Neural crest cell (in vitro differentiated cells): ENCODE results near the gene MAGEA4. TPM values are rescaled to one million over a fixed set of nuclear protein-coding genes. Genes with fewer than 3 reads are reported as not detected.
"Not testable (repeated sequence)": the region's sequence is repeated elsewhere in the genome, so short reads cannot be mapped to it uniquely, and the experiment has no call there.

ENCODE experiments used
- DNase-seq: peaks from one replicate; pipeline ENCODE4 v3.0.0; 2021; ENCODE audit warnings: low read depth, mixed read lengths, low spot score
- H3K27ac Mint-ChIP-seq: one replicate; pipeline ENCODE4 v1.8.0; 2021; ENCODE audit warnings: mild to moderate bottlenecking, mixed read lengths; ENCODE audit not compliant: unreplicated experiment
- H3K27me3 Mint-ChIP-seq: 2 replicates; pipeline ENCODE4 v1.8.0; 2021; ENCODE audit warnings: low read depth, mild to moderate bottlenecking, mixed read lengths
- H3K36me3 Mint-ChIP-seq: 2 replicates; pipeline ENCODE4 v1.8.0; 2021; ENCODE audit warnings: low read depth, mild to moderate bottlenecking, mixed read lengths
- H3K4me1 Mint-ChIP-seq: 2 replicates; pipeline ENCODE4 v1.8.0; 2021; ENCODE audit warnings: mixed read lengths
- H3K4me3 Mint-ChIP-seq: one replicate; pipeline ENCODE4 v1.8.0; 2021; ENCODE audit warnings: mild to moderate bottlenecking, mixed read lengths
- H3K9me3 Mint-ChIP-seq: 2 replicates; pipeline ENCODE4 v1.8.0; 2021; ENCODE audit warnings: mixed read lengths
- CTCF ChIP-seq: fragments of 200-600 bp; sonication (generic); conservative IDR thresholded peaks from 2 replicates; pipeline ENCODE4 v1.5.0; 2021; ENCODE audit warnings: antibody characterized with exemption, mild to moderate bottlenecking
- total RNA-seq: library from RNA; stranded (reverse); gene quantifications from 2 replicates; pipeline ENCODE4 v1.2.1, GENCODE V29; 2021

Gene MAGEA4
- total RNA-seq, 1 donor from 2014 or later, result not detected

GRCh38 chrX:151899622-151900021 lies 13.1 kb upstream of the MAGEA4 start:
- H3K27me3 Mint-ChIP-seq, result peaks cover 2% of the 10 kb centered on the region
- H3K4me1 Mint-ChIP-seq, result no peaks in the 10 kb centered on the region
- peaks cover 6% of the 10 kb centered on the region for H3K9me3 Mint-ChIP-seq
- no peaks in the 10 kb centered on the region for H3K36me3 Mint-ChIP-seq
- no peak overlapping the region for H3K4me3 Mint-ChIP-seq
- H3K27ac Mint-ChIP-seq, result no peak overlapping the region
- TF ChIP-seq CTCF, result no peak
- DNase-seq, result no peak

GRCh38 chrX:151901826-151902225 lies 10.9 kb upstream of the MAGEA4 start:
- Mint-ChIP-seq H3K27me3 (peaks cover 2% of the 10 kb centered on the region), H3K9me3 (peaks cover 6% of the 10 kb centered on the region), H3K27ac (no peak overlapping the region), H3K4me1 (no peaks in the 10 kb centered on the region), H3K4me3 (no peak overlapping the region), H3K36me3 (no peaks in the 10 kb centered on the region)
- TF ChIP-seq CTCF, result no peak
- DNase-seq, result no peak

GRCh38 chrX:151902813-151903591 lies 9.7 kb upstream of the MAGEA4 start:
- H3K27ac Mint-ChIP-seq, result no peak overlapping the region
- no peak for DNase-seq
- peaks cover 2% of the 10 kb centered on the region for H3K27me3 Mint-ChIP-seq
- no peaks in the 10 kb centered on the region for H3K36me3 Mint-ChIP-seq
- no peak for TF ChIP-seq CTCF
- H3K4me1 Mint-ChIP-seq, result no peaks in the 10 kb centered on the region
- no peak overlapping the region for H3K4me3 Mint-ChIP-seq
- peaks cover 6% of the 10 kb centered on the region for H3K9me3 Mint-ChIP-seq

- Mint-ChIP-seq H3K9me3 (peaks cover 5% of the 10 kb centered on the region), H3K36me3 (no peaks in the 10 kb centered on the region), H3K4me3 (no peak overlapping the region), H3K27ac (no peak overlapping the region), H3K27me3 (peaks cover 7% of the 10 kb centered on the region), H3K4me1 (no peaks in the 10 kb centered on the region)
- TF ChIP-seq CTCF, result no peak
- DNase-seq, result no peak
Observed at GRCh38 chrX:151904989-151905388, 7.7 kb upstream of the MAGEA4 start.

GRCh38 chrX:151912221-151912620 lies 468 bp upstream of the MAGEA4 start:
- no peaks in the 10 kb centered on the region for H3K4me1 Mint-ChIP-seq
- no peak for DNase-seq
- H3K4me3 Mint-ChIP-seq, result no peak overlapping the region
- no peak overlapping the region for H3K27ac Mint-ChIP-seq
- H3K27me3 Mint-ChIP-seq, result peaks cover 5% of the 10 kb centered on the region
- no peak for TF ChIP-seq CTCF
- H3K9me3 Mint-ChIP-seq, result no peaks in the 10 kb centered on the region
- no peaks in the 10 kb centered on the region for H3K36me3 Mint-ChIP-seq

- not testable (repeated sequence) for H3K9me3 Mint-ChIP-seq, H3K27ac Mint-ChIP-seq, DNase-seq, H3K4me3 Mint-ChIP-seq, H3K36me3 Mint-ChIP-seq, H3K4me1 Mint-ChIP-seq, H3K27me3 Mint-ChIP-seq
Observed at GRCh38 chrX:151918736-151919135, 6.0 kb downstream of the MAGEA4 start.
